Left renal cortex interstitium (tissue), 4 donors: ENCODE results near the gene STMN1. TPM values are rescaled to one million over a fixed set of nuclear protein-coding genes. Genes with fewer than 3 reads are reported as not detected.
A peak's percentile ranks its signal among the peaks of the same experiment; 100 is the strongest.
"Not testable (repeated sequence)": the region's sequence is repeated elsewhere in the genome, so short reads cannot be mapped to it uniquely, and the experiment has no call there.

Experiments
- DNase-seq, 4 donors: peaks; one replicate each; pipeline ENCODE4 v3.0.0-alpha.2; 2013; ENCODE audit warnings: low read depth in 4 of 4, low spot score in 2 of 4, missing footprints in 1 of 4
- polyA plus RNA-seq, 4 donors: library from polyadenylated mRNA; unstranded; fragments of 120-200 nt; gene quantifications; one replicate each; pipeline ENCODE4 v1.2.1, GENCODE V29; 2013; ENCODE audit not compliant: insufficient read length in 4 of 4

The STMN1 gene
- polyA plus RNA-seq: 1,000 to 10,000 TPM; 1,095 to 1,236 (median 1,139) TPM

- DNase-seq: peak; percentile 69 to 93 (median 86)
These were observed at the start of gene STMN1 for GRCh38 chr1:25905680-25906643. TSS of gene STMN1 (minus strand) at chr1:25906419. CDS start at chr1:25904676, 1,743 bp downstream.

DNA sequence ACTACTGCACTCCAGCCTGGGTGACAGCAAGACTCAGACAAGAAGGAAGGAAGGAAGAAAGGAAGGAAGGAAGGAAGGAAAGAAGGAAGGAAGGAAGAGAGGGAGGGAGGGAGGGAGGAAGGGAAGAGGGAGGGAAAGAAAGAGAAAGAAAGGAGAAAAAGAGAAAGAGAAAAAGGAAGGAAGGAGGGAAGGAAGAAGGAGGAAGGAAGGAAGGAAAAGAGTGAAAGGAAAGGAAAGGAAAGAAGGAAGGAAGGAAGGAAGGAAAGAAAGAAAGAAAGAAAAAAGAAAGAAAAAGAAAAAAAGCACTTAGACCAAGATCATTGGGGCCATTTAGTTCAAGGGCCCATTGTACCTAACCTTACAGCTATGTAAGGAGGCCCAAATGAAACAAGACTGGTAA, 49.3 kb upstream of the STMN1 start:
- no peak for DNase-seq

GRCh38 chr1:25954282-25954938, 48.2 kb upstream of the STMN1 start:
- DNase-seq: no peak

- DNase-seq: peak; percentile 13 to 71 (median 51)
These were observed 46.7 kb upstream of the STMN1 start for GRCh38 chr1:25952841-25953401.

DNA sequence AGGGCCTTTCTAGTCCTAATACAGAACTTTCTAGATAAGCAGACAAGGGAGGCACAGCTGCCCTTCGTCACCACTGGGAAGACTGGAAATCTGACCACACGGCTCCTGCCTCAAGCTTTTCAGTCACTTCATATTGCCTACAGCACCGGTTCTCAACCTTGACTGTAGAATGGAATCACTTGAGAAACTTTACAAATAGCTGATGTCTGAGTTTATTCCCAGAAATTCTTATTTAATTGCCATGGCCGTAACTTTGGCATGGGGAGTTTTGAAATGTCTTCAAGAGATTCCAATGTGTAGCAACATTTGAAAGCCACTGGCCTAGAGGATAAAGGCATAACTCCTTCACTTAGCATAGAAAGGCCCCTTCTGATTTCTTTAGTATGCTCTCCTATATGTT, 42.4 kb upstream of the STMN1 start:
- DNase-seq: no peak

DNA sequence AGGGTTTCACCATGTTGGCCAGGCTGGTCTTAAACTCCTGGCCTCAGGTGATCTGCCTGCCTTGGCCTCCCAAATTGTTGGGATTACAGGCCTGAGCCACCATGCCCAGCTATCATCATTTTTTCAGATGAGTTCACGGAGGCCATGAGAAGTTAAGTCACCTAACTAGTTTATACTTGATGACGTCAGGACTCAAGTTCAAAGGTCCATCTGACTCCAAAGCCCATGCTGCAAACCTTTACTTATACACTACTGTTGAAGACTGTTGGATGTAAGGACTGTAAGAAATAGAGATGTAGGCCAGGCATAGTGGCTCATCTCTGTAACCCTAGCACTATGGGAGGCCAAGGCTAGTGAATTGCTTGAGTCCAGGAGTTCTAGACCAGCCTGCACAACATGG, 40.8 kb upstream of the STMN1 start:
- no peak for DNase-seq

DNA sequence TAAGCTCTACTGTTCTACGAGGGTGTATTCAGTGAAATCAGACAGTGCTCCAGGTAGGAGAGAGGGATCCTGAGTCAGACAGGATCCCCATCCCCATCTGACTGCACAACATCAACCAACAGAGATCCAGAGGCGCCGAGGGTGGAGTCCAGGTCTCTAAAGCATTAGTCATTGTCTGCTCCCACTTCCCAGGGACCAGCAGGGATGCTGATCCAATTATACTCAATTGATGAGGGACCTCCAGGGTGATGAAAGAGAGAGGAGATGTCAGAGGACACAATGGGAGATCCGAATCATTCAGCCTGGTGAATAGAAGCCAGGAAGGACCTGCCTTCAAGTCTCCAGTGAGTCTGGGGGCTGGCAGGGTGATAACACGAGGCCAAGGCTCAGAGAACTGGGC, 39.5 kb upstream of the STMN1 start:
- no peak for DNase-seq

- no peak for DNase-seq
These were observed 38.8 kb upstream of the STMN1 start for GRCh38 chr1:25944986-25945385.

GRCh38 chr1:25943511-25943910, 37.3 kb upstream of the STMN1 start:
- not testable (repeated sequence) for DNase-seq

GRCh38 chr1:25936947-25937346, 30.7 kb upstream of the STMN1 start:
- no peak for DNase-seq

GRCh38 chr1:25933479-25934365, 27.5 kb upstream of the STMN1 start:
- DNase-seq: no peak

DNA sequence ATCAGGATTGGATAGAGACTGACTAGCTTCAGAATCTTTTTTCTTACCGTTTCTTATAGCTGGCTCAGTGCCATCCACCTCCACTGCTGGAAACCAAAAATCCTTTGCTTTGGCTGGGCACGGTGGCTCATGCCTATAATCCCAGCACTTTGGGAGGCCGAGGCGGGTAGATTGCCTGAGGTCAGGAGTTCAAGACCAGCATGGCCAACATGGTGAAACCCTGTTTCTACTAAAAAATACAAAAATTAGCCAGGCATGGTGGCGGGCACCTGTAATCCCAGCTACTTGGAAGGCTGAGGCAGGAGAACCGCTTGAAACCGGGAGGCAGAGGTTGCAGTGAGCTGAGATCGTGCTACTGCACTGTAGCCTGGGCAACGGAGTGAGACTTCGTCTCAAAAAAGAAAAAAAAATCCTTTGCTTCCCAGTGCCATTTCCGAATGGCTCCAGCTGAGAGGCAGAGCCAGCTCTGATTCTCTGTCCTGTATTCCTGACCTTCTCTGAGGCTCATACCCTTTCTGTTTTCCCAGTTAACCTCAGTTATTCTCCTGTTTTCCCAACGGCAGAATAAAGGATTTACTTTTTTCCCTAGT, 26.7 kb upstream of the STMN1 start:
- not testable (repeated sequence) for DNase-seq

- no peak for DNase-seq
These were observed 26.1 kb upstream of the STMN1 start for GRCh38 chr1:25932321-25932720.

DNA sequence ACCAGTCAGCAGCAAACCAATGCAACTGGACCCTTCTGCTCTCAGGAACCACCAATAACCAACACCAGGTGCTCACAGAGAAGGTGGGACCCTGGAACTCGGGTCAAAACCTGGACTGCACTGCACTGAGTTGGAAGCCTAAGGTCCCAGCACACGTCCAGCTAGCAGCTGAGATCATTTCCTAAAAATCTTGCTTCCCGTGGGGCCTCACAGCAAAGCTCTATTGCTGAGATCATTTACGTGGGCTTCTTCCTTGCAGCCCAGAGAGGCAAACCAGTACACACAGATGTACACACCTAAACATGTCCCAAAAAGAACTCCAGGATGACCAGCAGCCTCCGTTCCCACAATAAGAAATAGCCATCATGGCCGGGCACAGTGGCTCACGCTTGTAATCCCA, 22.8 kb upstream of the STMN1 start:
- DNase-seq: no peak

DNA sequence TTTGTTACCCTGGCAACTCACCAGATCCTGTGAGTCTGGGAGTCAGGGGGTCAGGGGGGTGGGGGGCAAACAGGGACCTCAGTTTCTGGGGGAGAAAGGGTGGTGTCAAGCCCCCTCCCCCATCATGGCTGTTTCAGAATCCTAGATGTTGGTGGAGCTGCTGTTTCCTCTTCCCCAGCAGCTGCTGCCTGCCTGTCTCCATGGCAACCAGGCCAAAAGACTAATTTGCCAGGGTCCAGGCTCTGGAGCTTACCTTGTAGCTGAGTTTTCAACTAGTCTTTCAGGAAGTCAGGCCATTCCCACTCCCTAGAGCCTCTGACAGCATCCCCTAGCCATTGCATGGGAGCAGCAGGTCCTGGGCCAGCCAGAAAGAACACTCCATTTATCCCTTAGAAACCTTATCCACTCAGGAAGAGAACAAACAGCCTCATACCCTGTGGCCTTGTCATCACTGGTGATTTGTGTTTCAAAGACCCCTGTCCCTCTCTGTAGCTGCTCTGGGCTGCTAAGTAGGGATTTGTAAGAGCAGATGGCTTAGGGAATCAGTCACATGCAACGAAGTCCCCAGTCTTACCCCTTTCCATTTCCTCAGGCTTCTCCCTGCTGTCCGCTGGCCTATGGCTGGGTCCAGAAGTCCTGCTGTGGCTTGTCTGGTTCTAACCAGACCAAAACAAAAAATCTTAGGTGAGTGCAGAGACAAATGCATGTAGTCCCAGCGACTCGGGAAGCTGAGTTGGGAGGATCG, 21.5 kb upstream of the STMN1 start:
- DNase-seq: no peak

GRCh38 chr1:25926731-25927496, 20.7 kb upstream of the STMN1 start:
- DNase-seq: no peak

DNA sequence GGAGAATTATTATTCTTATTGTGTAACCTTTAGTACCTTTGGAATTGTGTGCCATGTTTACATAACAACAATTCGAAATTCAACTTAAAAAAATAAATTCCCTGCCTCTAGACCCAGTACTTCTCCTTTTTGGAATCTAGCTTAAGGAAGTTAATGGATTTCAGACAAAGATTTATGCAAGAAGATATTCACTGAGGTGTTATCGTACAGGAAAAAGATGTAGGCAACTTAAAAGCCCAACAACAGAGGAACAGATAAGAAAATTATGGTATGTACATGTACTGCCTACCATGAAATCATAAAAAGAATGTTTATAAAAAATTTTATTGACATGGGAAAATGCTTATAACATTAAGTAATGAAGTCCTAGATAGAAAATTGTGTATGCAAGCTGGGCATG, 18.2 kb upstream of the STMN1 start:
- no peak for DNase-seq

DNA sequence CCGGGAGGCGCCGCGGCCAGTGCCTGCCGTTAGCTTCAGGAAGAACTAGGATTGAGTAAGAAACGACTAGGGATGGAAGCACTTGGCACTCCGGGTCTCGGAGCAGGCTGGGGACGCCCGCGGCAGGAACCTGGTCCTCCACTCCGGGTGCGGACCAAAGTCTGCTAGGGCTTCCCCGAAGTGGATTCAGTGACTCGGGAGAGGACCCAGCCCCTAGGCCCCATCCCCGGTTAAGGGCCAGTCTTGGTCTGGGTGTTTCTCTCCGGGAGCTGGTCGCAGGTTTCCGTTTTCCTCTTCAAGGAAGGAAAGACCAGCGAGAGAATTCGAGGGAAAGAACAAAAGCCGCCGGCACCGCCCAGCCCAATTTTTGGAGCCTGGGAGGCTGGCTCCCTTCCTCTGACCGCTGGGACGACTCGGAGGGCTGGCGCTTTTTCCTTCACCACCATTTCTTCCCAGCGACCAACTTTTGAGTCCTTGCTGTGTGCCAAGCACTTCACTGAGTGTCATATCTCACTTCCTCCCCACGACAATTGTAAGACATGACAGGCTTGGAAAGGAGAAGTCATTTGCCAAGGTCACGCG, 16.8 kb upstream of the STMN1 start:
- peak in 1 of 4 donors; percentile 32 for DNase-seq
